ENCODE measurements around the gene C1QC.

Gene C1QC

DNA sequence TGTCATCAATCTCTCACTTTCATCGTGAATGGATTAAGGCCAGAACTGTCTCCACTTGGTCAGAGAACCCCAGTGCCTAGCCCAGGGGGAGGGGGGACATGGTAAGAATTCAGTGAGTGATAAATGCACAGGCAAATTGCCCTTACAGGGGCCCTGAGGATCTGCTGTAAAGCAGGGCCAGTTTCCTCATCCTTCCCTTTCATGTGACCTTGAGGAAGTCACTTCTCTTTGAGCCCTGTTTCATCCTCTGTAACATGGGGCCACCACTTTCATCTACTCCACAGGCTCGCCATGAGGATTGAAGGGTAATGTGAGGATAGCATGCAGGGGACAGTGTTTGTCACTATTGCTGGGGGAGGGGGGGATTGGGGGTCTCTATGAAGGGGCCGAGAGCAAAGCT is 35.1 kb upstream of the C1QC start:
- no peak overlapping the region for H3K27ac ChIP-seq
- no peaks in the 10 kb centered on the region for H4K20me1 ChIP-seq (ENCODE audit: insufficient read depth)
- H3K79me2 ChIP-seq (ENCODE audit: insufficient read depth, low read depth) = no peaks in the 10 kb centered on the region
- no peaks in the 10 kb centered on the region for H3K36me3 ChIP-seq (ENCODE audit: insufficient read depth)
- H3K4me3 ChIP-seq (IDR thresholded peaks at IDR 0.05; ENCODE audit: insufficient read depth, low read depth, low read length) = no peak overlapping the region
- H3K4me2 ChIP-seq = no peak overlapping the region
- no peak overlapping the region for H3K9ac ChIP-seq
- H3K27me3 ChIP-seq (ENCODE audit: insufficient read depth, low read depth) = peaks cover 62% of the 10 kb centered on the region
- no peaks in the 10 kb centered on the region for H3K4me1 ChIP-seq (ENCODE audit: low read depth, poor library complexity, severe bottlenecking)
- H2AFZ ChIP-seq (ENCODE audit: low read depth) = no peak overlapping the region
- TF ChIP-seq, protein P1, sequence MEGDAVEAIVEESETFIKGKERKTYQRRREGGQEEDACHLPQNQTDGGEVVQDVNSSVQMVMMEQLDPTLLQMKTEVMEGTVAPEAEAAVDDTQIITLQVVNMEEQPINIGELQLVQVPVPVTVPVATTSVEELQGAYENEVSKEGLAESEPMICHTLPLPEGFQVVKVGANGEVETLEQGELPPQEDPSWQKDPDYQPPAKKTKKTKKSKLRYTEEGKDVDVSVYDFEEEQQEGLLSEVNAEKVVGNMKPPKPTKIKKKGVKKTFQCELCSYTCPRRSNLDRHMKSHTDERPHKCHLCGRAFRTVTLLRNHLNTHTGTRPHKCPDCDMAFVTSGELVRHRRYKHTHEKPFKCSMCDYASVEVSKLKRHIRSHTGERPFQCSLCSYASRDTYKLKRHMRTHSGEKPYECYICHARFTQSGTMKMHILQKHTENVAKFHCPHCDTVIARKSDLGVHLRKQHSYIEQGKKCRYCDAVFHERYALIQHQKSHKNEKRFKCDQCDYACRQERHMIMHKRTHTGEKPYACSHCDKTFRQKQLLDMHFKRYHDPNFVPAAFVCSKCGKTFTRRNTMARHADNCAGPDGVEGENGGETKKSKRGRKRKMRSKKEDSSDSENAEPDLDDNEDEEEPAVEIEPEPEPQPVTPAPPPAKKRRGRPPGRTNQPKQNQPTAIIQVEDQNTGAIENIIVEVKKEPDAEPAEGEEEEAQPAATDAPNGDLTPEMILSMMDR (conservative IDR thresholded peaks at IDR 0.05; ENCODE audit: low read depth, low read length) = no peak

DNA sequence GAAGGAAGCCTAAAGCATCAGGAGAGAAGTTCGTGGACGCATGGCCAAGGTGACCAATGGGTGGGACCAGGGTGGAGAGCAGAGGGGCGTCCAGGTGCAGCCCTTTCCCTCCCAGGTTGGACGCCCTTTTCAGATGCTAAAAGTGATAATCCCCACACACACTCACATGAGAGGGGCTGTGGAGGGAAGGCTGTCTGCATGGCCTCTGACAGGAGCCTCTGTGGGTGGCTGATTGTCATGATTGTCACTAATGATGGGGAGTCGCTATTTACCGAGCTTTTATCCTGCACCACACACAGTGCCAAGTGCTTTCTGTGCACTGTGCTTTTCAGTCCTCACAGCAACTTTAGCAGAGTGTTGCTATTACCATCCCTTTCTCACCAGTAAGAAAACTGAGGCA is 34.1 kb upstream of the C1QC start:
- H3K4me3 ChIP-seq (IDR thresholded peaks at IDR 0.05; ENCODE audit: insufficient read depth, low read depth, low read length) = no peak overlapping the region
- H3K79me2 ChIP-seq (ENCODE audit: insufficient read depth, low read depth) = no peaks in the 10 kb centered on the region
- no peak overlapping the region for H2AFZ ChIP-seq (ENCODE audit: low read depth)
- H3K4me2 ChIP-seq = no peak overlapping the region
- H3K27ac ChIP-seq = no peak overlapping the region
- H3K9ac ChIP-seq = no peak overlapping the region
- no peaks in the 10 kb centered on the region for H4K20me1 ChIP-seq (ENCODE audit: insufficient read depth)
- H3K27me3 ChIP-seq (ENCODE audit: insufficient read depth, low read depth) = peaks cover 62% of the 10 kb centered on the region
- TF ChIP-seq, protein P1 (conservative IDR thresholded peaks at IDR 0.05; ENCODE audit: low read depth, low read length) = no peak
- no peaks in the 10 kb centered on the region for H3K36me3 ChIP-seq (ENCODE audit: insufficient read depth)
- H3K4me1 ChIP-seq (ENCODE audit: low read depth, poor library complexity, severe bottlenecking) = no peaks in the 10 kb centered on the region

DNA sequence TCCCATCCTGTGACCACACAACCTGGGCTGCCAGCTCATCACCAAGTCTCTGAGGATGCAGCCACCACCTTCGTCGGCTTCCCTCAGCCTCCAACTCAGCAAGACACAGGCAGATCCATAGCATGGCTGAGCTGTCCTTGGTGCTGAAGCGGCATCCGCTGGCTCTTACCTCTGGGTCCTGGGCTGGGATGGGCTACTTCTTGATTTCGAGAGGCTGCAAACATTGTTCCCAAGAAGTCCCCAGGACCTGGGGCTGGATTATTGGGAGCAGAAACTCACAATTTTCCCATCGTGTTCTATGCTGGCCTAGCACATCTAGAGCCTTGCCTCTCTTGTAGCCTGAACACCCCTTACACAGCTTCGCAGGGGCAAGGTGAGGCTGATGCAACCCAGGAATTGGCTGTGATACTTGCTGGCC is 31.9 kb upstream of the C1QC start:
- H4K20me1 ChIP-seq (ENCODE audit: insufficient read depth) = no peaks in the 10 kb centered on the region
- no peak overlapping the region for H3K27ac ChIP-seq
- H3K4me3 ChIP-seq (IDR thresholded peaks at IDR 0.05; ENCODE audit: insufficient read depth, low read depth, low read length) = no peak overlapping the region
- H3K36me3 ChIP-seq (ENCODE audit: insufficient read depth) = no peaks in the 10 kb centered on the region
- no peaks in the 10 kb centered on the region for H3K4me1 ChIP-seq (ENCODE audit: low read depth, poor library complexity, severe bottlenecking)
- no peak overlapping the region for H3K9ac ChIP-seq
- no peak overlapping the region for H3K4me2 ChIP-seq
- peaks cover 62% of the 10 kb centered on the region for H3K27me3 ChIP-seq (ENCODE audit: insufficient read depth, low read depth)
- no peak overlapping the region for H2AFZ ChIP-seq (ENCODE audit: low read depth)
- no peaks in the 10 kb centered on the region for H3K79me2 ChIP-seq (ENCODE audit: insufficient read depth, low read depth)
- TF ChIP-seq, protein P1 (conservative IDR thresholded peaks at IDR 0.05; ENCODE audit: low read depth, low read length) = no peak

DNA sequence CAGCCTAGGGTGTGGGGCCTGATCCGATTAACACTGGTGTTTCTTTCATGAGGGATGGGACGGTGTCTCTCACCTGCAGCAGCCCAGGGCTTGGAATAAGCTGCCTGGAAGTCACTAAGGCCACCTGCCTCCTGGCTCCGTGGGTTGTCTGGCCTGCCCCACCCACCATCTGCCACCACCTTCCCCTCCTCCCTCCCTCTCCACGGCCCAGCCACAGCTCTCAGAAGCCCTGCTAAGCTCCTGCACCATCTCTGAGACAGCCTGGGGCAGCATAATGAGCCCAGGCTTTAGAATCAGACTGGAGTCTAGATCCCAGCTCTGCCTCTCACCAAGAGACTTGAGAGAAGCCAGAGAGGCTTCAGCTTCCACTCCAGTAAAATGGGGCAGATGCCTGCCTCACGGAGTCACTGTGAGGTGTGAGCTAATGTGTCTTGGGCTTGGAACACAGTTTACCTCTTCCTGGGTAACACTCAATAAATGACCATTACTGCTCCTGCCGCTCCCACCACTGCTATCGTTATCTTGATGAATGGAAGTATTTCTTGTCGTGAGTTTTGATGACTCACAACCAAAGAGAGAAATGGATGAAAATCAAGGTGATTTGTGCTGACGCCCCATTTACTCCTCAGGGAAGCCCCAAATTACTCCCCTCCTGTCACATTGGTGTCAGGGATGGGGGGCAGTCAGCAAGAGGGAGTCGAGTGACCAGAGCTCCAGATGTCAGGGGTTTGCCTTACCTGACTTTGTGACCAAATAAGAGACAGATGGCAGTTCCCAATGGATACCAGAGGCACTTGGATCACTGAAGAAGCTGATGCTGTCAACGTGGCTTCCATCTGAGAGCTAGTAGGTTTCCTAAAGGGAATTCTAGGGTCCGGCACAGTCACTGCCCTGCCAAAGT is 30.5 kb upstream of the C1QC start:
- H3K79me2 ChIP-seq (ENCODE audit: insufficient read depth, low read depth) = no peaks in the 10 kb centered on the region
- H2AFZ ChIP-seq (ENCODE audit: low read depth) = no peak overlapping the region
- peaks cover 60% of the 10 kb centered on the region; the same call in 1 of the 2 replicates for H3K27me3 ChIP-seq (ENCODE audit: insufficient read depth, low read depth)
- TF ChIP-seq, protein P1 (conservative IDR thresholded peaks at IDR 0.05; ENCODE audit: low read depth, low read length) = no peak
- H3K36me3 ChIP-seq (ENCODE audit: insufficient read depth) = no peaks in the 10 kb centered on the region
- no peak overlapping the region for H3K4me2 ChIP-seq
- H3K4me1 ChIP-seq (ENCODE audit: low read depth, poor library complexity, severe bottlenecking) = no peaks in the 10 kb centered on the region
- no peak overlapping the region for H3K9ac ChIP-seq
- H4K20me1 ChIP-seq (ENCODE audit: insufficient read depth) = no peaks in the 10 kb centered on the region
- H3K27ac ChIP-seq = no peak overlapping the region
- no peak overlapping the region for H3K4me3 ChIP-seq (IDR thresholded peaks at IDR 0.05; ENCODE audit: insufficient read depth, low read depth, low read length)

Measured in KMS-11 (cell line).